GM23248 (cell line): ENCODE results near the gene NME9. TPM values are rescaled to one million over a fixed set of nuclear protein-coding genes. Genes with fewer than 3 reads are reported as not detected.
A peak's percentile ranks its signal among the peaks of the same experiment; 100 is the strongest.

Experiments
- DNase-seq: peaks from one replicate; pipeline ENCODE4 v3.0.0-alpha.2; 2015
- H2AFZ ChIP-seq: fragments of 200-600 bp; sonication (generic); 2 replicates; pipeline ENCODE4 v1.6.1; 2016; ENCODE audit warnings: antibody characterized with exemption
- H3F3A ChIP-seq: fragments of 200-600 bp; sonication (generic); 2 replicates; pipeline ENCODE4 v1.6.1; 2016; ENCODE audit warnings: mild to moderate bottlenecking, antibody characterized with exemption, mixed run types; ENCODE audit not compliant: insufficient read depth
- H3K27ac ChIP-seq: fragments of 200-600 bp; sonication (generic); 2 replicates; pipeline ENCODE4 v1.5.1; 2016; ENCODE audit warnings: mild to moderate bottlenecking
- H3K27me3 ChIP-seq: fragments of 200-600 bp; sonication (generic); replicated peaks from 2 replicates; pipeline ENCODE4 v1.6.1; 2016; ENCODE audit warnings: mild to moderate bottlenecking; ENCODE audit not compliant: insufficient read depth
- H3K36me3 ChIP-seq: fragments of 200-600 bp; sonication (generic); 2 replicates; pipeline ENCODE4 v1.6.1; 2016; ENCODE audit warnings: low read depth, mild to moderate bottlenecking
- H3K4me1 ChIP-seq: fragments of 200-600 bp; sonication (generic); 2 replicates; pipeline ENCODE4 v1.6.1; 2016; ENCODE audit warnings: mild to moderate bottlenecking; ENCODE audit not compliant: insufficient read depth
- H3K4me2 ChIP-seq: fragments of 200-600 bp; sonication (generic); one replicate; pipeline ENCODE4 v1.6.1; 2016; ENCODE audit warnings: mild to moderate bottlenecking; ENCODE audit not compliant: unreplicated experiment
- H3K4me3 ChIP-seq: fragments of 200-600 bp; sonication (generic); 2 replicates; pipeline ENCODE4 v1.5.1; 2016; ENCODE audit warnings: mild to moderate bottlenecking
- H3K79me2 ChIP-seq: fragments of 200-600 bp; sonication (generic); 2 replicates; pipeline ENCODE4 v1.6.1; 2016; ENCODE audit warnings: mild to moderate bottlenecking; ENCODE audit not compliant: insufficient read depth
- H3K9ac ChIP-seq: fragments of 200-600 bp; sonication (generic); 2 replicates; pipeline ENCODE4 v1.6.1; 2016; ENCODE audit warnings: mild to moderate bottlenecking
- H3K9me2 ChIP-seq: fragments of 200-600 bp; sonication (generic); 2 replicates; pipeline ENCODE4 v1.6.1; 2016; ENCODE audit warnings: mixed run types, mild to moderate bottlenecking, moderate library complexity; ENCODE audit not compliant: insufficient read depth
- H3K9me3 ChIP-seq: fragments of 200-600 bp; sonication (generic); one replicate; pipeline ENCODE4 v1.6.1; 2017; ENCODE audit warnings: low read depth
- H4K20me1 ChIP-seq: fragments of 200-600 bp; sonication (generic); 2 replicates; pipeline ENCODE4 v1.6.0; 2016; ENCODE audit not compliant: insufficient read depth
- EZH2 ChIP-seq: fragments of 200-600 bp; sonication (generic); IDR thresholded peaks from 2 replicates; pipeline ENCODE4 v1.6.1; 2018; ENCODE audit warnings: antibody characterized with exemption, mild to moderate bottlenecking; ENCODE audit not compliant: insufficient read depth, poor library complexity, severe bottlenecking
- EZH2phosphoT487 ChIP-seq: fragments of 200-600 bp; sonication (generic); IDR thresholded peaks from 2 replicates; pipeline ENCODE4 v1.6.1; 2018; ENCODE audit warnings: antibody characterized with exemption, moderate library complexity, mild to moderate bottlenecking, low read depth; ENCODE audit not compliant: insufficient read depth
- WGBS, 2 experiments: methylation state at CpG; one replicate each; pipeline ENCODE4 v1.1.6; 2015 to 2017; ENCODE audit warnings: low lambda C conversion rate in 2 of 2, low coverage in 1 of 2; ENCODE audit errors: missing lambda C conversion rate in 2 of 2; 5-methylcytosine and 5-hydroxymethylcytosine counted together
- in situ Hi-C: fragments of 300-500 bp; cut with MboI; formaldehyde crosslinking; loops from 2 replicates; pipeline ENCODE4 v1.15.0; 2020
- polyA plus RNA-seq: library from polyadenylated mRNA; unstranded; fragments of >200 nt; fragmentation: Nextera tagmentation; extraction: Ambion mirVana; gene quantifications from 2 replicates; pipeline ENCODE4 v1.2.1, GENCODE V29; 2016
- total RNA-seq: library from RNA; depleted of rRNA; stranded (reverse); fragments of >200 nt; shearing (Covaris generic); gene quantifications from 2 replicates; pipeline ENCODE4 v1.2.3, GENCODE V29; 2014

The NME9 gene
- total and polyA plus RNA-seq, 2 experiments from 2014 or later = 0.14 TPM; not detected in 1

DNA sequence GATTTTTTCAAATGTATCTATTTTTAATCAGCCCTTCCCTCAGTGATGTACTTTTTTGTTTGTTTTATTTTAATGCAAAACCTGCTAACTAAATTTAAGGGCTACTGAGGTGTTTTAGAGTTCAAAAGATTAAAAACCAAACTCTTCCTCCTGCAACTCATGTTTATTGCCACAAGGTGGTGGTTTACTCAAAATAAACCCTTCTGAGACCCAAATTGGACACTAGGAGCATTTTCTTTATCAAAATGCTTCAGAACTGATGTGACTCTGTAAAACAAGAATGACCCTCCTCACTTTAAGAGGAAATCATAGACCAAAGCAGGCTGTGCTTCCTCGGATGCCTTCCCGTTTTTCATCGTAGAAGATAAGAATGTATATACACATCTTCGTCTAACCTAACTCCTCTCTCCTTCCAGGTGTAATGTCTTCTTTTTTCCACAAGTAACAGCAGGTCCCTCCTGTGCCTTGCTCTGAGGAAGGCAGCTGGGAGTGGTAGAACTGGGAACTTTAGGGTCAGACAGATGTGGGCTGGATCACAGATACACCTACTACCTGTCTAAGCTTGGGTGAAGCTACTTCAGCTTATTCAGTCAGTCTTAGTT, 2.9 kb upstream of the NME9 start:
- no peaks in the 10 kb centered on the region for H3K27me3 ChIP-seq
- H4K20me1 ChIP-seq = no peaks in the 10 kb centered on the region
- H3K4me1 ChIP-seq = peaks cover 6% of the 10 kb centered on the region; the same call in 1 of the 2 replicates
- H3K27ac ChIP-seq = no peak overlapping the region
- TF ChIP-seq EZH2 (no peak), EZH2phosphoT487 (no peak)
- no peak overlapping the region for H3K4me3 ChIP-seq
- no peak overlapping the region for H3K4me2 ChIP-seq
- in situ Hi-C loops = no loop called here
- H3K9ac ChIP-seq = no peak overlapping the region
- WGBS, 2 experiments = 35 to 42% methylated on average over 4 of the region's 4 CpGs
- H3K36me3 ChIP-seq = no peaks in the 10 kb centered on the region
- H3K79me2 ChIP-seq = no peaks in the 10 kb centered on the region
- H3F3A ChIP-seq = peaks cover 12% of the 10 kb centered on the region
- no peaks in the 10 kb centered on the region for H3K9me2 ChIP-seq
- DNase-seq = peak; percentile 70
- H3K9me3 ChIP-seq = no peaks in the 10 kb centered on the region
- H2AFZ ChIP-seq = no peak overlapping the region

DNA sequence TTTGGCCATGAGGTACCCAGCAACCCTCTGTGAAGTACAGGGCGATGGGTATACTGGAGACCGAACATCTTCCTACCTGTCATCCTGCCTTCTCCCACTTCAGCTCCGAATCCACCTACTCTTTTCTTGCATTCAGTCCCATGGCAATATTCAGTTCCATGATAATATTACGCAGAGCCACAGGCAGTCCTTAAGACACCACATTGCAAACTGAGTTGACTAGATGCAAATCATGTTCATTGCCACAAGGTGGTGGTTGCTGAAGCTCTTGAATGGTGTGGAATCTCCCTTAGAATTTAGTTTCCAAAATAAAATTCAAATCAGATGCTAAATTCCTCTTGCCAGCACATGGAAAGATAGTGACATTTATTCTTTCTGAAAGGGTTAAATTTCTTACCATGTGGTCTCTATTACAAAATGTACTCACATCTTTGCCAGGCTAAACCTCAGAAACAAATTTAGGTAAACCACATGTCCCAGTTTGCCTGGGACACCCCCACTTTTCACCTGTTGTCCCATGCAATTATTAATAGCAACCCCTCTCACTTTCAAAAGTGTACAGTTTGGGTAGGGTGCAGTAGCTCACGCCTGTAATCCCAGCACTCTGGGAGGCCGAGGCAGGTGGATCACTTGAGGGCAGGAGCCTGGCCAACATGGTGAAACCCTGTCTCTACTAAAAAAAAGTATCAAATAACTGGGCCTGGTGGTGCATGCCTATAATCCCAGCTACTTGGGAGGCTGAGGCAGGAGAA, 1.7 kb upstream of the NME9 start:
- 70 to 75% methylated on average over 6 of the region's 6 CpGs for WGBS, 2 experiments
- Histone ChIP-seq H3K79me2 (no peaks in the 10 kb centered on the region), H3K9me2 (no peaks in the 10 kb centered on the region), H3K4me2 (no peak overlapping the region), H2AFZ (no peak overlapping the region), H3K9ac (no peak overlapping the region), H3K27ac (no peak overlapping the region), H4K20me1 (no peaks in the 10 kb centered on the region), H3K4me3 (no peak overlapping the region), H3K36me3 (no peaks in the 10 kb centered on the region), H3F3A (peaks cover 12% of the 10 kb centered on the region), H3K9me3 (no peaks in the 10 kb centered on the region), H3K4me1 (peaks cover 6% of the 10 kb centered on the region; the same call in 1 of the 2 replicates), H3K27me3 (no peaks in the 10 kb centered on the region)
- DNase-seq = peak; percentile 62
- TF ChIP-seq EZH2 = no peak
- in situ Hi-C loops = no loop called here

DNA sequence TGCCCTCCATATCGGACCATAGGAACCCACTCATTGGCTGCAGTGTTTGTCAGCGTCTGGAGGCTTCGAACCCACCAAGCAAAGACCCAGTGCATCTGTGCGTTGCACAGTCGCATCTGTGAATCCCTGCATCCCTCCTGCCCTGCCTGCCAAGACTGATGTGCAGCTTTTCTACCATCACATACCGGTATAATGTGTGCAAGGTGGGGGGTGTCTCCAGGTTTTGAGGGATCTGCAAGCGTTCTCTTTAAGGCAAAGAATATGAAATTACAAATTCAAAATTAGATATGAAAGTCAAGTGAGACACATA, 288 bp upstream of the NME9 start:
- Histone ChIP-seq H3K79me2 (no peaks in the 10 kb centered on the region), H3K4me1 (peaks cover 6% of the 10 kb centered on the region; the same call in 1 of the 2 replicates), H2AFZ (peak overlapping the region; percentile 91; the same call in 1 of the 2 replicates), H4K20me1 (no peaks in the 10 kb centered on the region), H3K27ac (no peak overlapping the region), H3K27me3 (no peaks in the 10 kb centered on the region), H3K4me2 (peak overlapping the region; percentile 85), H3F3A (peaks cover 12% of the 10 kb centered on the region), H3K9me2 (no peaks in the 10 kb centered on the region), H3K9ac (no peak overlapping the region; the same call in 1 of the 2 replicates), H3K36me3 (no peaks in the 10 kb centered on the region), H3K9me3 (no peaks in the 10 kb centered on the region), H3K4me3 (peak overlapping the region; percentile 69)
- TF ChIP-seq EZH2 (no peak), EZH2phosphoT487 (no peak)
- DNase-seq = no peak
- in situ Hi-C loops = no loop called here
- WGBS, 2 experiments = 15 to 21% methylated on average over 7 of the region's 7 CpGs

DNA sequence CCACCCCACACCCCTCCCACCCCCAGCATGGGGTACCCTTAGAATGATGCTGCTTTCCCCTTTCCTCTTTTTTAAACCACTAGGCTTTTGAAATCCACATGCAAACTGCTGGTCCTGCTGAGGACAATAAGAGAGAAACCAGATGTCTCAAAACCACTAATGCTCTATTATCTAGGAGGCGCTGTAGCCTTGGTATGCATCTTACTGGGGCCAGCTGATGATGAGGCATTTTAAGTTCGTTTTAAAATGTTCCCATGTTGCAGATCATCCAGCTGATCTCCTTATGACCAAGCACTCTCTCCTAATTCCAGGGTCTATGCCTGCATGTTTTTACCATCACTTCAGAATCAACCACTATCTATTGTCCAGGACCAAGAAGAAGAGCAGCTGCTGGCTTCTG, 1.3 kb downstream of the NME9 start:
- Histone ChIP-seq H3K4me2 (peak overlapping the region; percentile 85), H3F3A (peaks cover 12% of the 10 kb centered on the region), H3K4me3 (peak overlapping the region; percentile 69; the same call in 1 of the 2 replicates), H4K20me1 (no peaks in the 10 kb centered on the region), H3K9me2 (no peaks in the 10 kb centered on the region), H3K9ac (no peak overlapping the region), H3K27ac (no peak overlapping the region), H3K4me1 (peaks cover 6% of the 10 kb centered on the region; the same call in 1 of the 2 replicates), H2AFZ (0 out of 2 replicates have a peak overlapping the region, but pooled peaks have one; percentile 91), H3K79me2 (no peaks in the 10 kb centered on the region), H3K9me3 (no peaks in the 10 kb centered on the region), H3K27me3 (no peaks in the 10 kb centered on the region), H3K36me3 (no peaks in the 10 kb centered on the region)
- TF ChIP-seq EZH2phosphoT487 = no peak
- no peak for TF ChIP-seq EZH2
- DNase-seq = peak; percentile 82
- WGBS, 2 experiments = 5 to 15% methylated on average over 2 of the region's 2 CpGs
- in situ Hi-C loops = no loop called here
